Measurements from ENCODE around the gene RNF222.

- TF ChIP-seq CTCF (IDR thresholded peaks at IDR 0.05) (no peak), POLR2A (IDR thresholded peaks at IDR 0.05) (no peak)
Measured at GRCh38 chr17:8353736-8354135, 43.9 kb downstream of the RNF222 start.

Measured in lower leg skin (tissue), 3 donors.